H1 (cell line): ENCODE data around the gene ECSIT. TPM values are rescaled to one million over a fixed set of nuclear protein-coding genes. Genes with fewer than 3 reads are reported as not detected.

ENCODE experiments used
- CTCF ChIA-PET: fragments of 300-600 bp; sonication (Branson Sonifier 250); formaldehyde crosslinking; loops from one replicate; lab custom pipeline; 2021; ENCODE audit not compliant: partially characterized antibody; lab: Charles Lee
- POLR2A ChIA-PET: fragments of 300-600 bp; sonication (Branson Sonifier 250); formaldehyde crosslinking; loops from one replicate; lab custom pipeline; 2021; ENCODE audit warnings: inconsistent platforms; ENCODE audit not compliant: partially characterized antibody; lab: Charles Lee
- DNase-seq, 2 experiments: peaks; one replicate each; pipeline versions ENCODE4 v3.0.0 to v3.0.0-alpha.2; 2010 to 2022; ENCODE audit warnings: low spot score in 2 of 2, low read depth in 1 of 2, mixed read lengths in 1 of 2
- FAIRE-seq: peaks from 2 replicates; lab custom pipeline; 2011; peaks lifted over from hg19 to GRCh38; lab: Jason Lieb, UNC
- H2AFZ ChIP-seq: 2 replicates; pipeline ENCODE4 v1.8.1; 2012; ENCODE audit warnings: low read length, inconsistent platforms
- H2AK5ac ChIP-seq: 2 replicates; pipeline ENCODE4 v1.6.1; 2013; ENCODE audit warnings: low read depth, low read length
- H2BK120ac ChIP-seq: replicated peaks from 2 replicates; pipeline ENCODE3; 2013; ENCODE audit warnings: low read depth, low read length, inconsistent platforms
- H2BK12ac ChIP-seq: 2 replicates; pipeline ENCODE4 v1.6.1; 2013; ENCODE audit warnings: low read depth, low read length
- H2BK15ac ChIP-seq: 2 replicates; pipeline ENCODE4 v1.6.1; 2013; ENCODE audit warnings: low read length
- H2BK20ac ChIP-seq: 2 replicates; pipeline ENCODE4 v1.6.1; 2013; ENCODE audit warnings: low read length
- H2BK5ac ChIP-seq: 2 replicates; pipeline ENCODE4 v1.6.1; 2013; ENCODE audit warnings: low read depth, low read length
- H3K14ac ChIP-seq: 2 replicates; pipeline ENCODE4 v1.6.1; 2013; ENCODE audit warnings: inconsistent platforms; ENCODE audit not compliant: insufficient read length
- H3K18ac ChIP-seq: 2 replicates; pipeline ENCODE4 v1.6.1; 2013; ENCODE audit warnings: low read length; ENCODE audit errors: extremely low read depth
- H3K23ac ChIP-seq: 2 replicates; pipeline ENCODE4 v1.6.1; 2013; ENCODE audit warnings: inconsistent platforms; ENCODE audit not compliant: insufficient read length
- H3K23me2 ChIP-seq: 2 replicates; pipeline ENCODE4 v1.6.1; 2013; ENCODE audit warnings: low read depth, low read length
- H3K27ac ChIP-seq: 2 replicates; pipeline ENCODE4 v1.6.1; 2011; ENCODE audit warnings: low read depth, low read length, inconsistent platforms
- H3K27me3 ChIP-seq, 4 experiments: replicated peaks in 1 of 4; 1 replicate in 1 of 4; 2 replicates in 3 of 4; pipeline versions ENCODE4 v1.6.1 to v1.8.1; 2011 to 2013; ENCODE audit warnings: low read length in 3 of 4, mild to moderate bottlenecking in 3 of 4, inconsistent platforms in 2 of 4, mixed read lengths in 2 of 4, moderate library complexity in 1 of 4; ENCODE audit not compliant: control insufficient read depth in 3 of 4, insufficient read depth in 3 of 4; ENCODE audit errors: extremely low read depth in 1 of 4
- H3K36me3 ChIP-seq, 4 experiments: 2 replicates each; pipeline versions ENCODE4 v1.6.1 to v1.8.1; 2011 to 2013; ENCODE audit warnings: mild to moderate bottlenecking in 4 of 4, low read length in 3 of 4, moderate library complexity in 2 of 4, control low read depth in 1 of 4, inconsistent platforms in 1 of 4; ENCODE audit not compliant: insufficient read depth in 4 of 4, control insufficient read depth in 2 of 4
- H3K4ac ChIP-seq: replicated peaks from 2 replicates; pipeline ENCODE3; 2013; ENCODE audit warnings: low read length, low read depth, mixed read lengths, inconsistent platforms; ENCODE audit not compliant: insufficient read length
- H3K4me1 ChIP-seq, 4 experiments: replicated peaks in 1 of 4; 1 replicate in 1 of 4; 2 replicates in 3 of 4; pipeline versions ENCODE4 v1.6.1 to v1.8.1; 2011 to 2013; ENCODE audit warnings: low read length in 3 of 4, inconsistent platforms in 2 of 4, mixed read lengths in 1 of 4; ENCODE audit not compliant: insufficient read depth in 4 of 4, control insufficient read depth in 3 of 4
- H3K4me2 ChIP-seq, 2 experiments: 2 replicates each; pipeline versions ENCODE4 v1.6.1 to v1.8.1; 2011 to 2013; ENCODE audit warnings: low read depth in 2 of 2, low read length in 2 of 2, control low read depth in 1 of 2, inconsistent platforms in 1 of 2, mild to moderate bottlenecking in 1 of 2; ENCODE audit not compliant: insufficient read depth in 1 of 2
- H3K4me3 ChIP-seq, 4 experiments: fragments of 200-600, 300-600 bp in 1 of 4; sonication (generic), shearing (Covaris generic), sonication (Bioruptor Twin) in 1 of 4; 2 replicates each; pipeline versions ENCODE4 v1.5.1 to v1.8.1; 2011 to 2016; ENCODE audit warnings: low read length in 4 of 4, low read depth in 3 of 4, control low read depth in 2 of 4, inconsistent platforms in 2 of 4, mild to moderate bottlenecking in 2 of 4, mixed read lengths in 1 of 4, moderate library complexity in 1 of 4; ENCODE audit not compliant: insufficient read depth in 2 of 4; ENCODE audit errors: extremely low read depth in 1 of 4
- H3K56ac ChIP-seq: replicated peaks from 2 replicates; pipeline ENCODE3; 2013; ENCODE audit warnings: low read depth, mild to moderate bottlenecking, mixed read lengths, low read length, inconsistent platforms; ENCODE audit not compliant: insufficient read length
- H3K79me1 ChIP-seq: 2 replicates; pipeline ENCODE4 v1.6.1; 2013; ENCODE audit warnings: low read depth, low read length, control low read depth
- H3K79me2 ChIP-seq, 2 experiments: 2 replicates each; pipeline versions ENCODE4 v1.6.1 to v1.8.1; 2012 to 2013; ENCODE audit warnings: low read length in 2 of 2, mild to moderate bottlenecking in 2 of 2, inconsistent platforms in 1 of 2; ENCODE audit not compliant: insufficient read depth in 2 of 2, control insufficient read depth in 1 of 2
- H3K9ac ChIP-seq, 4 experiments: replicated peaks in 1 of 4; 1 replicate in 1 of 4; 2 replicates in 3 of 4; pipeline versions ENCODE4 v1.6.1 to v1.8.1; 2011 to 2013; ENCODE audit warnings: low read depth in 3 of 4, low read length in 3 of 4, control low read depth in 2 of 4, mild to moderate bottlenecking in 2 of 4, moderate library complexity in 2 of 4, inconsistent platforms in 1 of 4; ENCODE audit errors: extremely low read depth in 1 of 4
- H3K9me3 ChIP-seq, 2 experiments: 2 replicates each; pipeline versions ENCODE4 v1.6.1 to v1.8.1; 2012 to 2013; ENCODE audit warnings: mild to moderate bottlenecking in 2 of 2, moderate library complexity in 2 of 2, control low read depth in 1 of 2, inconsistent platforms in 1 of 2, low read depth in 1 of 2, low read length in 1 of 2, mixed read lengths in 1 of 2; ENCODE audit not compliant: insufficient read depth in 2 of 2
- H4K20me1 ChIP-seq, 2 experiments: replicated peaks in 1 of 2; 2 replicates each; pipeline versions ENCODE3 to v1.8.1; 2011 to 2013; ENCODE audit warnings: inconsistent platforms in 2 of 2, low read length in 2 of 2, mild to moderate bottlenecking in 1 of 2; ENCODE audit not compliant: insufficient read depth in 2 of 2, control insufficient read depth in 1 of 2
- H4K5ac ChIP-seq: 2 replicates; pipeline ENCODE4 v1.6.1; 2013; ENCODE audit warnings: low read length, low read depth, mixed read lengths, inconsistent platforms; ENCODE audit not compliant: insufficient read length
- H4K8ac ChIP-seq: 2 replicates; pipeline ENCODE4 v1.8.0; 2013; ENCODE audit warnings: mild to moderate bottlenecking, moderate library complexity, low read length, inconsistent platforms; ENCODE audit not compliant: insufficient read depth; ENCODE audit errors: extremely low read depth
- H4K91ac ChIP-seq: replicated peaks from 2 replicates; pipeline ENCODE3; 2013; ENCODE audit warnings: low read length, mixed read lengths, inconsistent platforms; ENCODE audit not compliant: insufficient read length
- CHD2 ChIP-seq: IDR thresholded peaks from 2 replicates; pipeline ENCODE4 v1.6.1; 2012; ENCODE audit warnings: low read length, improper control_type of control experiment
- HDAC2 ChIP-seq, 2 experiments: fragments of 300-600 bp in 1 of 2; sonication (generic) in 1 of 2; IDR thresholded peaks; 2 replicates each; pipeline ENCODE4 v1.6.1; 2011 to 2012; ENCODE audit warnings: low read depth in 2 of 2, low read length in 2 of 2, mild to moderate bottlenecking in 2 of 2, moderate library complexity in 2 of 2, borderline replicate concordance in 1 of 2, inconsistent platforms in 1 of 2
- KDM1A ChIP-seq: fragments of 200-600, 300-600 bp; sonication (generic); IDR thresholded peaks from 2 replicates; pipeline ENCODE4 v1.7.1; 2016; ENCODE audit warnings: mild to moderate bottlenecking, low read length, borderline replicate concordance
- RAD21 ChIP-seq, 2 experiments: IDR thresholded peaks in 1 of 2; conservative IDR thresholded peaks in 1 of 2; 2 replicates each; pipeline ENCODE4 v1.6.1; 2011; ENCODE audit warnings: low read depth in 2 of 2, low read length in 2 of 2, improper control_type of control experiment in 1 of 2, inconsistent platforms in 1 of 2, mild to moderate bottlenecking in 1 of 2, moderate library complexity in 1 of 2
- SP1 ChIP-seq: IDR thresholded peaks from 2 replicates; pipeline ENCODE4 v1.6.1; 2011; ENCODE audit warnings: low read depth, low read length
- TEAD4 ChIP-seq: IDR thresholded peaks from 2 replicates; pipeline ENCODE4 v1.6.1; 2012; ENCODE audit warnings: low read depth, low read length, inconsistent platforms, mixed read lengths
- WGBS, 2 experiments: shearing (Covaris generic) in 1 of 2; methylation state at CpG; one replicate each; pipeline versions ENCODE4 v1.1.6 to v1.1.7; 2013 to 2015; ENCODE audit warnings: low lambda C conversion rate in 2 of 2, mixed read lengths in 2 of 2, inconsistent platforms in 1 of 2, low coverage in 1 of 2, missing lambda C conversion rate in 1 of 2; ENCODE audit not compliant: insufficient replicate concordance in 2 of 2, insufficient coverage in 1 of 2, insufficient read length in 1 of 2; ENCODE audit errors: extremely low coverage in 1 of 2, missing lambda C conversion rate in 1 of 2; 5-methylcytosine and 5-hydroxymethylcytosine counted together
- polyA plus RNA-seq, 7 experiments: library from polyadenylated mRNA; depleted of rRNA in 3 of 7; stranded (reverse) in 5 of 7; unstranded in 2 of 7; fragments of >200 nt in 5 of 7; fragments of 200-250 nt in 2 of 7; gene quantifications; 1 replicate in 5 of 7; 2 replicates in 1 of 7; 4 replicates in 1 of 7; pipeline versions ENCODE4 v1.2.1 to v1.2.3, GENCODE V29; 2011 to 2013; ENCODE audit warnings: missing spikeins in 2 of 7, mixed read lengths in 2 of 7
- total RNA-seq: library from RNA; stranded (reverse); fragmentation: NEBNext Ultra II Directional; extraction: Animal tissue kit (Norgen Biotek cat#: 25700); gene quantifications from 2 replicates; pipeline ENCODE4 v1.2.1, GENCODE V29; 2021
- TF ChIP-seq, protein P1 (sequence below), 3 experiments: IDR thresholded peaks; 1 replicate in 2 of 3; 2 replicates in 1 of 3; pipeline versions ENCODE4 v1.5.1 to v1.6.1; 2011; ENCODE audit warnings: low read length in 3 of 3, mild to moderate bottlenecking in 3 of 3, inconsistent platforms in 2 of 3, low read depth in 1 of 3, moderate library complexity in 1 of 3; ENCODE audit not compliant: insufficient read depth in 1 of 3; ENCODE audit errors: control extremely low read depth in 1 of 3

The ECSIT gene
- total and polyA plus RNA-seq, 2 of the 8 experiments (the other 6 are each of a cell fraction or from before 2014, with no cell fraction given), result 55.7 to 74.1 TPM

DNA sequence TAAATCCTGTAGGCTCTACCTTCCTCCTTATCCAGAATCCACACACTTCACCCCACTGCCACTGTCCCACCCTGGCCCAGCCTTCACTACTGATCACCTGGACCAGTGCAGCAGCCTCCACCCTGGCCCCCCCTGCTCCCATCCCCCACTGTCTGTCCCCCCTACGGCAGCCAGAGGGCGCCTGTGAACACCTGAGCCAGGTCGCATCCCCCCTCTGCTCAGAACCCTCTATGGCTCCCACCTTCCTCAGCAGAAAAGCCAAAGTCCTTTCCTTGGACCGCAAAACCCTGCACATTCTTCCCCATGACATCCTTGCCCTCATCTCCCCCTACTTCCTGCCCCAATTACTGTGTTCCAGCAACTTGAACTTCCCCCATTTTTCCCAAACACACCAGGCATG, 68.7 kb downstream of the ECSIT start:
- Histone ChIP-seq H3K23me2 (peaks cover 9% of the 10 kb centered on the region; the same call in 1 of the 2 replicates), H3K14ac (no peak overlapping the region), H3K79me2 (no peaks in the 10 kb centered on the region), H2BK12ac (no peak overlapping the region), H2AFZ (no peak overlapping the region), H3K4me2 (no peak overlapping the region), H4K20me1 (peaks cover 0 to 9% of the 10 kb centered on the region in 2 experiments), H3K27me3 (no peaks in the 10 kb centered on the region), H2BK20ac (no peak overlapping the region), H4K91ac (no peak overlapping the region), H2BK15ac (no peak overlapping the region), H2BK120ac (no peak overlapping the region), H2BK5ac (no peak overlapping the region), H4K5ac (no peak overlapping the region), H3K4ac (no peak overlapping the region), H4K8ac (no peak overlapping the region), H3K23ac (no peak overlapping the region), H2AK5ac (no peak overlapping the region), H3K56ac (no peak overlapping the region), H3K9ac (no peak overlapping the region), H3K4me3 (no peak overlapping the region), H3K79me1 (peaks cover 4% of the 10 kb centered on the region; the same call in 1 of the 2 replicates), H3K18ac (no peak overlapping the region), H3K36me3 (no peaks in the 10 kb centered on the region), H3K27ac (no peak overlapping the region), H3K4me1 (peaks cover 3 to 12% (median 5%) of the 10 kb centered on the region in 4 experiments), H3K9me3 (no peaks in the 10 kb centered on the region)
- 57% methylated on average over 3 of the region's 4 CpGs; no CpG with 5 or more reads in 1 of the 2 experiments for WGBS, 2 experiments
- DNase-seq, result no peak
- ChIA-PET POLR2A (interaction anchor here (3.4 kb wide), 1 partner anchor 21 kb away, joined by 20 read pairs; the partner anchor contains the start of gene ELAVL3), CTCF (interaction anchor here (0.6 to 3.4 kb wide), 5 partner anchors 9 to 136 kb away, joined by 3 to 17 read pairs (median 4); partner anchors contain the start of gene ODAD3)
- TF ChIP-seq TEAD4, result no peak
- TF ChIP-seq, protein P1, sequence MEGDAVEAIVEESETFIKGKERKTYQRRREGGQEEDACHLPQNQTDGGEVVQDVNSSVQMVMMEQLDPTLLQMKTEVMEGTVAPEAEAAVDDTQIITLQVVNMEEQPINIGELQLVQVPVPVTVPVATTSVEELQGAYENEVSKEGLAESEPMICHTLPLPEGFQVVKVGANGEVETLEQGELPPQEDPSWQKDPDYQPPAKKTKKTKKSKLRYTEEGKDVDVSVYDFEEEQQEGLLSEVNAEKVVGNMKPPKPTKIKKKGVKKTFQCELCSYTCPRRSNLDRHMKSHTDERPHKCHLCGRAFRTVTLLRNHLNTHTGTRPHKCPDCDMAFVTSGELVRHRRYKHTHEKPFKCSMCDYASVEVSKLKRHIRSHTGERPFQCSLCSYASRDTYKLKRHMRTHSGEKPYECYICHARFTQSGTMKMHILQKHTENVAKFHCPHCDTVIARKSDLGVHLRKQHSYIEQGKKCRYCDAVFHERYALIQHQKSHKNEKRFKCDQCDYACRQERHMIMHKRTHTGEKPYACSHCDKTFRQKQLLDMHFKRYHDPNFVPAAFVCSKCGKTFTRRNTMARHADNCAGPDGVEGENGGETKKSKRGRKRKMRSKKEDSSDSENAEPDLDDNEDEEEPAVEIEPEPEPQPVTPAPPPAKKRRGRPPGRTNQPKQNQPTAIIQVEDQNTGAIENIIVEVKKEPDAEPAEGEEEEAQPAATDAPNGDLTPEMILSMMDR (IDR thresholded peaks at IDR 0.05; ENCODE audit: control extremely low read depth in 1 of 3, insufficient read depth in 1 of 3, low read depth in 1 of 3, low read length in 3 of 3), result peak; percentile 55 to 72 (median 57)
- TF ChIP-seq RAD21 (IDR thresholded peaks at IDR 0.05 in 1 of 2, conservative IDR thresholded peaks at IDR 0.05 in 1 of 2; ENCODE audit: low read depth in 2 of 2, low read length in 2 of 2), result peak in 1 of 2 experiments; percentile 37; a peak in 1 of 4 replicates
- TF ChIP-seq KDM1A, result peak; percentile 99
- TF ChIP-seq SP1, result no peak
- TF ChIP-seq HDAC2 (IDR thresholded peaks at IDR 0.05; ENCODE audit: borderline replicate concordance in 1 of 2, low read depth in 2 of 2, low read length in 2 of 2), result peak in 1 of 2 experiments; percentile 84; a peak in 2 of 4 replicates
- peak; percentile 46; the same call in 1 of the 2 replicates for TF ChIP-seq CHD2
- FAIRE-seq, result no peak
